ENCODE data around the gene BRD3.

Gene BRD3

DNA sequence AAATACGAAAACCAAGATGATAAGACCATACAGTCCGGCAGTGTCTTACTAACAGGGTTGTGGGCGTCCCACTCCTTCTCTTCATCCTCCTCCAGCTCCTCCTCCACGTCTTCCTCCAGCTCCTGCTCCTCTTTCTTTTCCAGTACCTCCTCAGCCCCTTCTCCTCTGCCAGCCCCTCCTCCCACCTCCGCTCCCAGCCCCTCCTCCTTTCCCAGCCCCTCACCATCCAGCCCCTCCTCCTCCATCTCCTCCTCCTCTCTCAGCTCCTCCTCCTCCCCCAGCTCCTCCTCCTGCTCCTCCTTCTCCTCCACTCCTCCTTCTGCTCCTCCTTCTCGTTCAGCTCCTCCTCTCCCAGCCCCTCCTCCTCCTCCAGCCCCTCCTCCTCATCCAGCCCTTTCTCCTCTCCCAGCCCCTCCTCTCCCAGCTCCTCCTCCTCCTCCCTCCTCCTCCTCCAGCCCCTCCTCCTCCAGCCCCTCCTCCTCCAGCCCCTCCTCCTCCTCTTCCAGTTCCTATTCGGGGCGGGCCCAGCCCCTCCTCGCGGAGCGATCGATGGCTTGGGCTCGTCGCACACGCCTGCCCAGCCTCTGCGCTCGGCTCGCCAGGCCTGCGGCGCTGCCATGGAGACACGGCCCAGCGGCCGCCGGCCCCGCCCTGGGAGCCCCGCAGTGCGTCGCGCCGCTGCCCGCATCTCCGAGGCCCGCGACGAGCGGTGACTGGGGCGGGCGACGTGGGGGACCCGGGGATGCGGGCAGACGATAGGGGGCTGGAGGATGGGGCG is 42.8 kb downstream of the BRD3 start, which contains the start of gene BRD3OS:
Gene BRD3OS (plus strand): TSS at position 654 of the 778 bp plus-strand sequence. CDS start 1,267 bp downstream, outside the sequence.
- Histone ChIP-seq H3K4me3 (peak within 1 kb of the TSS; percentile 92), H3K27ac (peak within 1 kb of the TSS; percentile 43 to 81)
- DNase-seq (ENCODE audit: low spot score), result peak; percentile 100
- TF ChIP-seq, protein P1, sequence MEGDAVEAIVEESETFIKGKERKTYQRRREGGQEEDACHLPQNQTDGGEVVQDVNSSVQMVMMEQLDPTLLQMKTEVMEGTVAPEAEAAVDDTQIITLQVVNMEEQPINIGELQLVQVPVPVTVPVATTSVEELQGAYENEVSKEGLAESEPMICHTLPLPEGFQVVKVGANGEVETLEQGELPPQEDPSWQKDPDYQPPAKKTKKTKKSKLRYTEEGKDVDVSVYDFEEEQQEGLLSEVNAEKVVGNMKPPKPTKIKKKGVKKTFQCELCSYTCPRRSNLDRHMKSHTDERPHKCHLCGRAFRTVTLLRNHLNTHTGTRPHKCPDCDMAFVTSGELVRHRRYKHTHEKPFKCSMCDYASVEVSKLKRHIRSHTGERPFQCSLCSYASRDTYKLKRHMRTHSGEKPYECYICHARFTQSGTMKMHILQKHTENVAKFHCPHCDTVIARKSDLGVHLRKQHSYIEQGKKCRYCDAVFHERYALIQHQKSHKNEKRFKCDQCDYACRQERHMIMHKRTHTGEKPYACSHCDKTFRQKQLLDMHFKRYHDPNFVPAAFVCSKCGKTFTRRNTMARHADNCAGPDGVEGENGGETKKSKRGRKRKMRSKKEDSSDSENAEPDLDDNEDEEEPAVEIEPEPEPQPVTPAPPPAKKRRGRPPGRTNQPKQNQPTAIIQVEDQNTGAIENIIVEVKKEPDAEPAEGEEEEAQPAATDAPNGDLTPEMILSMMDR (IDR thresholded peaks at IDR 0.05), result no peak

DNA sequence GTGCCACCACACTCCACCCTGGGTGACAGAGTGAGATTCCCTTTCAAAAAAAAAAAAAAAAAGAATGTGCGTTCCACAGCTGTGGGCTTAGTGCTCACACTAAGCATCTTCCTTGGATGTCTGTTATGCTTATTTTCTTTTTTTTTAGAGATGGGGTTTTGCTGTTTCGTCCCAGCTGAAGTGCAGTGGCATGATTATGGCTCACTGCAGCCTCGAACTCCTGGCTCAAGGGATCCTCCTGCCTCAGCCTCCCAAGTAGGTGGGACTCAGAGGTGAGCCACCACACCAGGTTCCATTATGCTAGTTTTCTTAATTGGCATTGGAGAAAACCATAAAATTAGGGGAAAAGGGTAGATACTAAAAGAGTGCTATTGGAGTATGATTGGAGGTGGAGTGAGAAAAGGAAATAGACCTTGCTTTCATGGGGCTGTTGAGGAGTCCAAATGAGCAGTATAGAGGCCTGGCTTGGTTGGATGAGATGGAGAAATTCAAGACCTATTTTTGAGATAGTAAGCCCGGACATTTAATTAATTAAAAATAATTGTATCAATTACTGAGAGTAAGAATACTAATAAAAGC is 43.5 kb downstream of the BRD3 start:
- TF ChIP-seq, protein P1 (IDR thresholded peaks at IDR 0.05), result no peak
- no peak for DNase-seq (ENCODE audit: low spot score)
- peak overlapping the region; percentile 56 for H3K4me3 ChIP-seq
- H3K27ac ChIP-seq, result peak overlapping the region in 1 of 2 donors; percentile 81

DNA sequence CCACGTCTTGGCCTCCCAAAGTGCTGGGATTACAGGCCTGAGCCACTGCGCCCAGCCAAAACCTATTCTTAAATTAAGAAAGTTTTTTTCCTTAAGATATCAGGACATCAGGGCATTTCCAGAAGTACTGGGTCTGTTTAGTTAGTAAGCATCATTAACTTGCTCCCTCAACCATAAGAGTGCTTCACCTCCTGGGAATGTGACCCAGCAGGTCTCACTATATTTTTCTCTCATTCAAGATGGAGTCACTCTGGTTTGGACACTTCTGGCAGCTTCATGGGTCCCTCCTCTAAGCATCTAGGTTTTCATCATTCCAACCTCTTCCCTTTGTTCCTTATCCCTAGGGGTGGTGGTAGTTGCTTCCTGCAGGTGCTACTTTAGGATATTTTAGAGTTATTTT is 52.9 kb downstream of the BRD3 start:
- no peak overlapping the region for H3K4me3 ChIP-seq
- H3K27ac ChIP-seq, result no peak overlapping the region
- TF ChIP-seq, protein P1 (IDR thresholded peaks at IDR 0.05), result no peak
- DNase-seq (ENCODE audit: low spot score), result no peak

- Histone ChIP-seq H3K4me3 (no peak overlapping the region), H3K27ac (no peak overlapping the region)
- TF ChIP-seq, protein P1 (IDR thresholded peaks at IDR 0.05), result no peak
- DNase-seq (ENCODE audit: low spot score), result no peak
These were observed 56.4 kb downstream of the BRD3 start for GRCh38 chr9:134011401-134011800.

DNA sequence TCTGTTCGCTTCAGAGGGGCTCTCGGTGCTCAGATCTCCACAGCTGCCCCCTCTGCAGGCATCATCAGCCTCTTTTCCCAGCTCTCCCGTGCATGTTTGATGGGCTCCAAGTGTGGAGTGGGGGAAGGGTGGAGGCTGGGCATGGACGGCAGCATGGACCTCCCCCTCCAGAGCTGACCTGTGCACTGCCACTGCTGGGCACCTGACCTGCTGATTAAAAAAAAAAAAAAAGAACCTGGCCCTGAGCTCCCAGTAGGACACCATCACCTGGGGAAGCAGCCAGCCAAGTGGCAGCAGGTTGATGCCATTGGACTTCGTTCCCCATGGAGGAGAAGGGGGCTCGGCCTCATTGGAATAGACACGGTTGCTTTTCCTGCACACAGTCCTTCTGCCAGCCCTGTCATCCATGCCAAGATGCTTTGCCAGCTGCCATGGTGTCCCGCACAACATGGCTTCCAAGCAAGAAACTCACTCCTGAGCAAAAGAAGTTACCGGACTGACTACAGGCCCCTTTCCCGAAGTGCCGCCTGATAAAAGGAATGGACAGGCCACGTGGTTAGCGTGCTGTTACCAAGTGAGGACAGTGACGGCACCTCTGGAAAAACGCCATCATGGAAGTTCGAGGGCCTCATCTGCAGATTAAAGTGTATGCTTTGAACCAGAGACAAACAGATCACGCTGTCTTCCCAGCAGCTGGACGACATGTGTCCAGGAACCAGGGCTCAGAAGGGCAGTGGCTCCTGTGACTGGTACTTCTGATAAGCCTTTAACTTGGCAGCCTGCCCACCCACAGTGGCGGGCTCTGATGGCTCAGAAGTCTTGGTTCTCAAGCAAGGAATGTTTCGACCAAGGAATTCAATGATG is 57.3 kb downstream of the BRD3 start:
- TF ChIP-seq, protein P1 (IDR thresholded peaks at IDR 0.05), result no peak
- Histone ChIP-seq H3K27ac (no peak overlapping the region), H3K4me3 (no peak overlapping the region)
- no peak for DNase-seq (ENCODE audit: low spot score)

GRCh38 chr9:134007571-134007970 is 60.3 kb downstream of the BRD3 start:
- TF ChIP-seq, protein P1 (IDR thresholded peaks at IDR 0.05), result no peak
- Histone ChIP-seq H3K27ac (no peak overlapping the region), H3K4me3 (no peak overlapping the region)
- no peak for DNase-seq (ENCODE audit: low spot score)

Measured in coronary artery (tissue), 2 donors.